ENCODE data around the gene SHC4.

DNA sequence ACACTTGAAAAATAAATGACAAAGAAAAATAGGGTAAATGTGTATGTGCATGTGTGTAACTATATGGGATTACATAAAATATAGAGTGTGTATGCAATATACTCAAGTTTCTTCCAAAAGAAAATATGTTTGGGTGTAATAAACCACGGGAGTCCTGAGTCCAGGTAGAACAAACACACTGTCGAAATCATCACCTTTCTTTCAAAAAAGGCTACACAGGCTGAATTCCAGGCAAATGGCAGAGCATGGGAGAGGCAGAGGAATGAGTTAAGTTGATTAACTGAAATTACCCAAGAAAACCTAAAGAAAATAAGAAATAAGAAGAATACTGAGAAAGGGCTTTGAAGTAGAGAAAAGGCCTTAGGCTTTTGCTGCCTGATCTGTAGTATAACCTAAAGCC is 179.0 kb downstream of the SHC4 start:
- no peak for TF ChIP-seq CTCF (IDR thresholded peaks at IDR 0.05; ENCODE audit: low read depth, low read length)
- TF ChIP-seq POLR2A (IDR thresholded peaks at IDR 0.05; ENCODE audit: extremely low read depth, insufficient read length): no peak
- TF ChIP-seq MAX (IDR thresholded peaks at IDR 0.05; ENCODE audit: low read depth, low read length): no peak
- TF ChIP-seq MYC (IDR thresholded peaks at IDR 0.05; ENCODE audit: low read depth, low read length): no peak
